Measurements from ENCODE around the gene FAM3C.

The FAM3C gene

DNA sequence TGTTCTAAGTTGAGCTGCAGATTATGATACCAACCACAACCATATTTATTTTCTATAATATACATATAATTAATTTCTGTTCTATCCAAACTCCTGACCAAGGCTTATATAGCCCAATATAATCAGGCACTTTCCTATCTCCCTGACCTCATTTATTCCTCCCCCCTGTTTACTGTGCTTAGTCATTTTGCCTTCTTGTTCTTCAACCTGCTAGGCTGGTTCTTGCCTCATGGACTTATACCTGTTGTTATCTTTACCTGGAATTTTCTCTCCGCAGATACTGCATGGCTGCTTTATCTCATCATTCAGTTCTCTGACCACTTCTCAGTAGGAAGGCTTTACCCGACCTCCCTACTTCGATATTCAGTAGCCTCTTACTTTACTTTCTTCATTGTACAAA, 24.9 kb upstream of the FAM3C start:
- Histone ChIP-seq H3F3A (ENCODE audit: insufficient read depth, low read length) (no peaks in the 10 kb centered on the region), H4K20me1 (ENCODE audit: insufficient read depth, low read length) (no peaks in the 10 kb centered on the region), H3K9ac (ENCODE audit: low read length) (no peak overlapping the region), H3K4me2 (ENCODE audit: low read length) (no peak overlapping the region), H3K4me3 (ENCODE audit: low read depth, low read length, poor library complexity, severe bottlenecking) (no peak overlapping the region), H3K27ac (ENCODE audit: low read depth, low read length, poor library complexity, severe bottlenecking) (no peak overlapping the region), H3K9me2 (ENCODE audit: low read depth, low read length) (no peaks in the 10 kb centered on the region), H3K79me2 (ENCODE audit: insufficient read depth, low read length) (no peaks in the 10 kb centered on the region), H3K27me3 (ENCODE audit: insufficient read depth, low read length) (no peaks in the 10 kb centered on the region), H3K9me3 (ENCODE audit: low read length) (no peaks in the 10 kb centered on the region), H3K4me1 (ENCODE audit: insufficient read depth, low read length, severe bottlenecking) (no peaks in the 10 kb centered on the region), H2AFZ (ENCODE audit: low read length) (no peak overlapping the region), H3K36me3 (ENCODE audit: insufficient read depth, low read length) (no peaks in the 10 kb centered on the region)
- TF ChIP-seq, protein P1, sequence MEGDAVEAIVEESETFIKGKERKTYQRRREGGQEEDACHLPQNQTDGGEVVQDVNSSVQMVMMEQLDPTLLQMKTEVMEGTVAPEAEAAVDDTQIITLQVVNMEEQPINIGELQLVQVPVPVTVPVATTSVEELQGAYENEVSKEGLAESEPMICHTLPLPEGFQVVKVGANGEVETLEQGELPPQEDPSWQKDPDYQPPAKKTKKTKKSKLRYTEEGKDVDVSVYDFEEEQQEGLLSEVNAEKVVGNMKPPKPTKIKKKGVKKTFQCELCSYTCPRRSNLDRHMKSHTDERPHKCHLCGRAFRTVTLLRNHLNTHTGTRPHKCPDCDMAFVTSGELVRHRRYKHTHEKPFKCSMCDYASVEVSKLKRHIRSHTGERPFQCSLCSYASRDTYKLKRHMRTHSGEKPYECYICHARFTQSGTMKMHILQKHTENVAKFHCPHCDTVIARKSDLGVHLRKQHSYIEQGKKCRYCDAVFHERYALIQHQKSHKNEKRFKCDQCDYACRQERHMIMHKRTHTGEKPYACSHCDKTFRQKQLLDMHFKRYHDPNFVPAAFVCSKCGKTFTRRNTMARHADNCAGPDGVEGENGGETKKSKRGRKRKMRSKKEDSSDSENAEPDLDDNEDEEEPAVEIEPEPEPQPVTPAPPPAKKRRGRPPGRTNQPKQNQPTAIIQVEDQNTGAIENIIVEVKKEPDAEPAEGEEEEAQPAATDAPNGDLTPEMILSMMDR (IDR thresholded peaks at IDR 0.05; ENCODE audit: low read length) = no peak
- no peak for TF ChIP-seq EZH2 (IDR thresholded peaks at IDR 0.05; ENCODE audit: borderline replicate concordance, low read length)

DNA sequence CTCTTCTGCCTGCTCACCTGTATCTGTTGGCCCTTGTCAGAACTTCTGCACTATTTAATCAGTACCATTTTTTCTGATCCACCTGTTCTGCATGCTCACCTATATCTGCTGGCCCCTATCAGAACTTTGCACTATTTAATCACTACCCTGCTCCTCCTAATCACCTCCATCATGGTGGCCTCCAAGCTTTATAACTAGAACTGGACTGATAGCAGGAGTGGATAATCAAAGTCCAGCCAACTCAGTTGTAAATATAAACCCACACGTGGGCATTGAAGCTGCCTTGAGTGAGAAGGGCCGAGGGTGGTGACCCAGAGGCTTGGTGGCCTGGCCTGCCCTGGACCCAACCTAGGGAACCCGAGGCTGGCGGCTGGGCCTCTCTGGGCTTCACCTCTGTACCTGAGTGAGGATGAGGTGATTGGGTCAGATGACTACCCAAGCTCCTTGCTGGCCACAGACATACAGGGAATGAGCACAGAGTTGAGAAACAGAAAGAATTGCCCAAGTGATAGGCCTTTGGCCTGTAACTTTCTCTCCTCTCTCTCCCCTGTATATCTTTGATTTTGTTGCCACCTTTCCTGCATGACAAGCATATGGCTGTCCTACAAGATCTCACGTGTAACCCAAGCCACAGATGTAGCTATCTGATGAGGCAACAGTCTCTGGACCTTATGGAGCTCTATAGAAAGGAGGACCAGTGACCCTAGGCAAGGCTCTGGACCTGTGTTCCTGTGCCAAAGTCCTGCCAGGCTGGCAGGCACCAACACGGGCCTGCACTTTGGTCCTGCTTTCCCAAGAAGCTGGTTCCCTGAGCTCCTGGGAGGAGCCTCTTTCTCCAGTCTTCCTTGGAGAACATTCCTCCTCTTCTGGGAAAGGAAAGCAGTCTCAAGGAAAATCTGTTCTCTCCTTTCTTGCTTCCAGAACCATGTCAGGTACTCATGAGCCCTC, 23.4 kb upstream of the FAM3C start:
- no peaks in the 10 kb centered on the region for H3K4me1 ChIP-seq (ENCODE audit: insufficient read depth, low read length, severe bottlenecking)
- no peak overlapping the region for H2AFZ ChIP-seq (ENCODE audit: low read length)
- no peak overlapping the region for H3K9ac ChIP-seq (ENCODE audit: low read length)
- H3K4me2 ChIP-seq (ENCODE audit: low read length) = no peak overlapping the region
- no peaks in the 10 kb centered on the region for H3K9me3 ChIP-seq (ENCODE audit: low read length)
- no peaks in the 10 kb centered on the region for H3K27me3 ChIP-seq (ENCODE audit: insufficient read depth, low read length)
- H3K4me3 ChIP-seq (ENCODE audit: low read depth, low read length, poor library complexity, severe bottlenecking) = no peak overlapping the region
- TF ChIP-seq, protein P1 (IDR thresholded peaks at IDR 0.05; ENCODE audit: low read length) = no peak
- no peak for TF ChIP-seq EZH2 (IDR thresholded peaks at IDR 0.05; ENCODE audit: borderline replicate concordance, low read length)
- no peaks in the 10 kb centered on the region for H3K36me3 ChIP-seq (ENCODE audit: insufficient read depth, low read length)
- H3K9me2 ChIP-seq (ENCODE audit: low read depth, low read length) = no peaks in the 10 kb centered on the region
- no peak overlapping the region for H3K27ac ChIP-seq (ENCODE audit: low read depth, low read length, poor library complexity, severe bottlenecking)
- no peaks in the 10 kb centered on the region for H3F3A ChIP-seq (ENCODE audit: insufficient read depth, low read length)
- H4K20me1 ChIP-seq (ENCODE audit: insufficient read depth, low read length) = no peaks in the 10 kb centered on the region
- no peaks in the 10 kb centered on the region for H3K79me2 ChIP-seq (ENCODE audit: insufficient read depth, low read length)

DNA sequence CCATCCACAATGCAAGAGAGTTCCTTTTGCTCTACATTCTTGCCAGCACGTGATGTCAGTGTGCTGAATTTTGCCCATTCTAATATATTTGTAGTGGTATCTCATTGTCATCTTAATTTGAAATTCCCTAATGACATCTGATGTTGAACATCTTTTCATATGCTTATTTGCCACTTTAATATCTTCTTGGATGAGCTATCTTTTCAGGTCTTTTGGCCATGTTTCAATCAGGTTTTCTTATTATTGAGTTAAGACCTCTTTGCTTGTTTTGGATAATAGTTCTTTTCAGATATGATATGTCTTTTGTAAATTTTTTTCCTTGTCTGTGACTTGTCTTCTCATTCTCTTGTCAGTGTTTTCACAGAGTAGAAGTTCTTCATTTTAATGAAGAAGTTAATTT, 20.4 kb upstream of the FAM3C start:
- no peaks in the 10 kb centered on the region for H3K79me2 ChIP-seq (ENCODE audit: insufficient read depth, low read length)
- no peaks in the 10 kb centered on the region for H4K20me1 ChIP-seq (ENCODE audit: insufficient read depth, low read length)
- H3F3A ChIP-seq (ENCODE audit: insufficient read depth, low read length) = no peaks in the 10 kb centered on the region
- H3K9me2 ChIP-seq (ENCODE audit: low read depth, low read length) = no peaks in the 10 kb centered on the region
- no peak overlapping the region for H3K9ac ChIP-seq (ENCODE audit: low read length)
- H3K9me3 ChIP-seq (ENCODE audit: low read length) = no peaks in the 10 kb centered on the region
- no peaks in the 10 kb centered on the region for H3K27me3 ChIP-seq (ENCODE audit: insufficient read depth, low read length)
- no peak overlapping the region for H3K4me2 ChIP-seq (ENCODE audit: low read length)
- H2AFZ ChIP-seq (ENCODE audit: low read length) = no peak overlapping the region
- no peak overlapping the region for H3K27ac ChIP-seq (ENCODE audit: low read depth, low read length, poor library complexity, severe bottlenecking)
- TF ChIP-seq EZH2 (IDR thresholded peaks at IDR 0.05; ENCODE audit: borderline replicate concordance, low read length) = no peak
- TF ChIP-seq, protein P1 (IDR thresholded peaks at IDR 0.05; ENCODE audit: low read length) = no peak
- H3K36me3 ChIP-seq (ENCODE audit: insufficient read depth, low read length) = no peaks in the 10 kb centered on the region
- H3K4me3 ChIP-seq (ENCODE audit: low read depth, low read length, poor library complexity, severe bottlenecking) = no peak overlapping the region
- no peaks in the 10 kb centered on the region for H3K4me1 ChIP-seq (ENCODE audit: insufficient read depth, low read length, severe bottlenecking)

Data from OCI-LY1 (cell line).